Breast epithelium (tissue), 3 donors: ENCODE data around the gene SNTG2.

Source experiments
- CTCF ChIP-seq, 3 donors: fragments of 450-650 bp; IDR thresholded peaks; one replicate each; pipeline ENCODE4 v1.5.1; 2016 to 2017; ENCODE audit warnings: antibody characterized with exemption in 3 of 3, mild to moderate bottlenecking in 3 of 3, moderate library complexity in 3 of 3
- POLR2A ChIP-seq: fragments of 450-650 bp; IDR thresholded peaks from one replicate; pipeline ENCODE4 v1.6.1; 2016; ENCODE audit warnings: antibody characterized with exemption, mild to moderate bottlenecking, moderate library complexity

DNA sequence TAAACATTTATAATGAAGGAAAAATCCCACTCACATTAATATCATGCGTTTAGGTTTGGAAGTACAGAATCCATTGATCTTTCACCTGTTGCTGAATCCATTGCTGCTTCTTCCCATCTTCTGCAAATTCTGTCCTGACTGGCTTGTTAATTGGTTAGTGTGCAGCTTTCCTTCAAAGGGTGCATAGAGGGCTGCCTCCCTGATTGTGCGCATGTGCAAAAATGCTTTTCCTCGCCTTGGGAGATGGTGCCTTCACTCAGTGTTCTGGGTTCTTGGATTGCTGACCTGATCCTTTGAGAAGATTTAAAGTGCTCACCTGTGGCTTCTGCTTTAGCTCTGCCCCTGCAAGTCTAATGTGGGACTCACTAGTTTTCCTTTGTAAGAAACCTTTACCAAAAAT lies 231.2 kb downstream of the SNTG2 start:
- TF ChIP-seq CTCF (IDR thresholded peaks at IDR 0.05) (no peak), POLR2A (no peak)
